Activated CD4-positive, alpha-beta T cell treated with anti-CD3 and anti-CD28 coated beads for 24 hours (primary cell): ENCODE data around the gene ADAMTS17.

Experiments used
- DNase-seq, 2 donors: peaks; one replicate each; pipeline ENCODE4 v3.0.0-alpha.2; 2020; ENCODE audit warnings: low read depth in 2 of 2

ADAMTS17 gene

GRCh38 chr15:100052716-100053473 is 288.9 kb downstream of the ADAMTS17 start:
- DNase-seq = no peak

GRCh38 chr15:100050877-100051786 is 290.6 kb downstream of the ADAMTS17 start:
- DNase-seq = no peak

GRCh38 chr15:100049936-100050876 is 291.6 kb downstream of the ADAMTS17 start:
- DNase-seq = no peak

DNA sequence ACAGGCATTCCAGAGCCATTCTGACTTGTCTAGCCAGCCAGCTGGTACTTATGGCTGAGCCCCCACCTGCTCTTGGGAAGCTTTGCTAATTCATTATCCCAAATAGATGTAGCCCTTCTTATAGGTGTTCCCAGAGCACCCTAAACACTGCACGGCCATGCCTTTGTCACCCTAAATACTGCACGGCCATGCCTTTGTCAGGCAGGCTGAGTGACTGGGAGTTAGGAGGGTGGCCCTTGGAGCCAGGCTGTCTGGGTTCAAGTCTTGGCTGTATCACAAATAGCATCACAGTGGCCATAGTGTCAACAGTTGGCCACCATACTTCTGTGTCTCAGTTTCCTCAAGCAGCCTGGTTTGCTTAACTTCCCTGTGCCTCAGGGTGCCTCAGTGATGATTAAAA is 292.3 kb downstream of the ADAMTS17 start:
- DNase-seq = no peak

DNA sequence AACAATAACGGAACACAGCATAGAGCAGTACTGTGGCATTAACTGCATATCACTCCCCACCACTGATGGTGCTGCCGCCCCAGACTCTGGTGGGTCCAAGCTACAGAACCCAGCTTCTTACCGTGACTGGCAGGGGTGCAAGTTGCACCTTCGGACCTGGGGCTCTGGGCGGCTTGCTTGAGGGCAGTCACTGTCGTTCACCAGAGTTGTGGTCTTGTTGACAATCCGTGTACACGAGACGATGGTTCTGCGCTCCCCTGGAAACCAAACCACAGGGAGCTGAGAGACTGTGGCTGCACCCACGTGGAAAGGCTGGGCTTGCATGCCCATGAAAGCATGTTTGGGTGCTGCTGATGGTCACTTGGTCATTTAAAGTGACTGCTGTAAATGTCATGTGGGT is 293.0 kb downstream of the ADAMTS17 start:
- no peak for DNase-seq

GRCh38 chr15:100043692-100044091 is 298.1 kb downstream of the ADAMTS17 start:
- no peak for DNase-seq

DNA sequence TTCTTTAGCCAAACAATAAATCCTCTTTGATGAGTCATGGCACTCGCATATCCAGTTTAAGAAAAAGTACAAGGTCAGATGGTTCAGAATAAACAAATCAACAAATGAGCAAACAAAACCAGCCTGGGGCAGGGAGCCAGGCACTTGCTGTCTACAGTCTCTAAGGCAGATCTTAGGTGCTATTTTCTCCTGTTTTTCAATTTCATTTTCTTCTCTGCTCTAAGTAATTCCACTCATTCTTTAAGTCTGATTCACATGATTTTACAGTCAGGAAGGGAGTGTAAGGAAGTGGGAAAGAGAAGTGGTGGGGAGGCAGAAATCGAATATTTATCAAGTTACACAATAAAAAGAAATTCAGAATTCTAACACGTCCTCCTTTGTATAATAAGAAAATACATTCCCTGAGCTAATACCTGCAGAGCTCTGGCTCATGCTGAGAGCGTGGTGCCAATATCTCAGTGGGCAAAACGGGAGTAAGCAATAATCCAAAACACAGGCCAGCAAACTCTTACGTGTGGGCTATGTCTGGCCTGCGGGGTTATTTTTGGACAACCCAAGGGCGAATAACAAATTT is 298.6 kb downstream of the ADAMTS17 start:
- DNase-seq = no peak

DNA sequence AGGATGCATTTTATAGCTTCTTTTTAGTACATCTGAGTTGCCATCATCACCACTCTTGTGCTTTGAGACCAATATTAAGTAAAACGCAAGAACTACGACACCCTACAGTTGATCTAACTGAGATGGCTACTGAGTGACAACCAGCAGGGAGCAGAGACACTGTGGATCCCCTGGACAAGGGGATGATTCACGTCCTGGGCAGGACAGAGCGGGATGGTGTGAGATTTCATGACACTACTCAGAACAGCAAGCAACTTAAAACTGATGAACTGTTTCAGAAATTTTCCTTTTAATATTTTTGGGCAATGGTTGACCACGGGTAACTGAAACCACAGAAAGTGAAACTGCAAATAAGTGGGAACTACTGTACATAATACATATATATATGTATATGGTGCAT is 299.2 kb downstream of the ADAMTS17 start:
- DNase-seq = no peak

- DNase-seq = no peak
Measured at GRCh38 chr15:100041127-100041828, 300.5 kb downstream of the ADAMTS17 start.

- no peak for DNase-seq
Measured at GRCh38 chr15:100039994-100040393, 301.8 kb downstream of the ADAMTS17 start.

DNA sequence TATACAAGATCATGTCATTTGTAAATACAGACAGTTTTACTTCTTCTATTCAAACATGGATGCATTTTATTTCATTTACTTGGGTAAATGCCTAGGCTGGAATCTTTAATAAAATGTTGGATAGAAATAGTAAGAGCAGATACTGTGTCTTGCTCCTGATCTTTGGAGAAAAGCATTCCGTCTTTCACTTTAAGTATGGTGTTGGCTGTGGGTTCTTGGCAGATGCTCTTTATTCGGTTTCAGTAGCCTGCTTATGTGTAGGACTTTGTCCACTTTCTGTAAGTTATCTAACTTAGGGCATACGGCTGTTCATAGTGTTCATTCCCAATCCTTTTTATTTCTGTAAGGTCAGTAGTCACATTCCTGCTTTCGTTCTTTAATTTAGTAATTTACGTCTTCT is 303.0 kb downstream of the ADAMTS17 start:
- no peak for DNase-seq

DNA sequence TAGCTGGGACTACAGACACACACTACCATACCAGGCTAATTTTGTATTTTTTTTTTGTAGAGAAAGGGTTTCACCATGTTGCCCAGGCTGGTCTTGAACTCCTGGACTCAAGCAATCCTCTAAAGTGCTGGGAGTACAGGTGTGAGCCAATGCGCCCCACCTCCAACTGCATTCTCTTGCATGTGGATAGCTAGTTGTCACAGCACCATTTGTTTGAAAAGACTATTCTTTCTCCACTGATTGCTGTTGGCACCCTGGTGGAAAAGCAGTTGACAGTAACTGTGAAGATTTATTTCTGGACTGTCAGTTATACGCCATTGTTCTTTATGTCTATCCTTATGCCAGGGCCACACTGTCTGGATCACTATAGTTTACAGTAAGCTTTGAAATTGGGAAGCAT is 303.9 kb downstream of the ADAMTS17 start:
- DNase-seq = no peak

- no peak for DNase-seq
Measured at GRCh38 chr15:100036015-100036414, 305.8 kb downstream of the ADAMTS17 start.

- no peak for DNase-seq
Measured at GRCh38 chr15:100034191-100034590, 307.6 kb downstream of the ADAMTS17 start.

GRCh38 chr15:100033140-100033857 is 308.5 kb downstream of the ADAMTS17 start:
- DNase-seq = no peak

GRCh38 chr15:100032358-100033085 is 309.3 kb downstream of the ADAMTS17 start:
- DNase-seq = no peak

- DNase-seq = no peak
Measured at GRCh38 chr15:100031665-100032357, 310.0 kb downstream of the ADAMTS17 start.

- no peak for DNase-seq
Measured at GRCh38 chr15:100030586-100031229, 311.1 kb downstream of the ADAMTS17 start.
